SK-N-SH (cell line): ENCODE results near the gene DNAJC16.

Experiments used
- EP300 ChIP-seq, 2 experiments: IDR thresholded peaks; 2 replicates each; pipeline versions ENCODE4 v1.4.0 to v1.6.1; 2012; ENCODE audit warnings: borderline replicate concordance in 1 of 2, low read depth in 1 of 2, low read length in 1 of 2
- EZH2phosphoT487 ChIP-seq: fragments of 200-600 bp; sonication (generic); IDR thresholded peaks from 2 replicates; pipeline ENCODE4 v1.6.1; 2017; ENCODE audit warnings: low read depth, mixed run types, mild to moderate bottlenecking, antibody characterized with exemption, moderate library complexity, borderline replicate concordance
- FOSL2 ChIP-seq: IDR thresholded peaks from 2 replicates; pipeline ENCODE4 v1.4.0; 2012; ENCODE audit warnings: low read depth, mild to moderate bottlenecking, moderate library complexity, borderline replicate concordance
- FOXJ3 ChIP-seq: sonication (generic); formaldehyde crosslinking; IDR thresholded peaks from 2 replicates; pipeline ENCODE4 v1.5.1; 2020; ENCODE audit warnings: mild to moderate bottlenecking, missing genetic modification reagents
- GABPA ChIP-seq: IDR thresholded peaks from 2 replicates; pipeline ENCODE4 v1.4.0; 2012; ENCODE audit warnings: low read depth, mild to moderate bottlenecking
- NRF1 ChIP-seq: IDR thresholded peaks from 2 replicates; pipeline ENCODE4 v1.6.1; 2012; ENCODE audit warnings: low read depth, mild to moderate bottlenecking, low read length
- RAD21 ChIP-seq: IDR thresholded peaks from 2 replicates; pipeline ENCODE4 v1.6.1; 2012; ENCODE audit warnings: mild to moderate bottlenecking, low read length
- TF ChIP-seq, protein P1 (sequence below): fragments of 200-600 bp; sonication (generic); IDR thresholded peaks from 2 replicates; pipeline ENCODE4 v1.6.1; 2017; ENCODE audit warnings: antibody characterized with exemption, mild to moderate bottlenecking, moderate library complexity
- TF ChIP-seq, protein P2 (sequence below): IDR thresholded peaks from 2 replicates; pipeline ENCODE4 v1.4.0; 2012; ENCODE audit warnings: low read depth, borderline replicate concordance
- TF ChIP-seq, protein P3 (sequence below): fragments of 150-350 bp; IDR thresholded peaks from 2 replicates; pipeline ENCODE4 v1.6.1; 2017; ENCODE audit warnings: antibody characterized with exemption, low read length, low read depth, borderline replicate concordance
- TF ChIP-seq, protein P4 (sequence below): fragments of 150-350 bp; IDR thresholded peaks from 2 replicates; pipeline ENCODE4 v1.6.1; 2016; ENCODE audit warnings: mild to moderate bottlenecking, low read depth, low read length
- TF ChIP-seq, protein P5 (sequence below): IDR thresholded peaks from 2 replicates; pipeline ENCODE4 v1.6.1; 2012; ENCODE audit warnings: mild to moderate bottlenecking, low read depth, low read length, moderate library complexity

DNA sequence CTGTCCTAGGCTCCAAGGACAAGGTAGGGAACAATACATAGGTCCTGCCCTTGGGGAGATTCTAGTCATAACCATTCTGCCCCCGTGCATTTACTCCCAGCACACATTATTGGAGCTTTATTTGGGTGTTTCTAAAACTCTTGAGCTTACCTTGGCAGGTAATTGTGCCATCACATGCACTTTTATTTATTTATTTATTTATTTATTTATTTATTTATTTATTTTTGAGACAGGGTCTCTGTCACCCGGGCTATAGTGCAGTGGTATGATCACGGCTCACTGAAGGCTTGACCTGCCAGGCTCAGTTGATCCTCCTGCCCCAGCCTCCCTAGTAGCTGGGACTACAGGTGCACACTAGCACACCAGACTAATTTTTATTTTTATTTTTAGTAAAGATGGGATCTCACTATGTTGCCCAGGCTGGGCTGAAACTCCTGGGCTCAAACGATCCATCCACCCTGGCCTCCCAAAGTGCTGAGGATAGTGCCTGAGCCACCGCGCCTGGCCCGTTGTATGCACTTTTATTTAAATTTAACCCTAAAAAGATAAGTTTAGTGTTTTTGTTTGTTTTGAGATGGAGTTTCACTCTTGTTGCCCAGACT is 49.0 kb downstream of the DNAJC16 start:
- no peak for TF ChIP-seq EZH2phosphoT487
- TF ChIP-seq, protein P1, sequence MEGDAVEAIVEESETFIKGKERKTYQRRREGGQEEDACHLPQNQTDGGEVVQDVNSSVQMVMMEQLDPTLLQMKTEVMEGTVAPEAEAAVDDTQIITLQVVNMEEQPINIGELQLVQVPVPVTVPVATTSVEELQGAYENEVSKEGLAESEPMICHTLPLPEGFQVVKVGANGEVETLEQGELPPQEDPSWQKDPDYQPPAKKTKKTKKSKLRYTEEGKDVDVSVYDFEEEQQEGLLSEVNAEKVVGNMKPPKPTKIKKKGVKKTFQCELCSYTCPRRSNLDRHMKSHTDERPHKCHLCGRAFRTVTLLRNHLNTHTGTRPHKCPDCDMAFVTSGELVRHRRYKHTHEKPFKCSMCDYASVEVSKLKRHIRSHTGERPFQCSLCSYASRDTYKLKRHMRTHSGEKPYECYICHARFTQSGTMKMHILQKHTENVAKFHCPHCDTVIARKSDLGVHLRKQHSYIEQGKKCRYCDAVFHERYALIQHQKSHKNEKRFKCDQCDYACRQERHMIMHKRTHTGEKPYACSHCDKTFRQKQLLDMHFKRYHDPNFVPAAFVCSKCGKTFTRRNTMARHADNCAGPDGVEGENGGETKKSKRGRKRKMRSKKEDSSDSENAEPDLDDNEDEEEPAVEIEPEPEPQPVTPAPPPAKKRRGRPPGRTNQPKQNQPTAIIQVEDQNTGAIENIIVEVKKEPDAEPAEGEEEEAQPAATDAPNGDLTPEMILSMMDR, result no peak
- TF ChIP-seq NRF1, result no peak
- TF ChIP-seq RAD21, result no peak
- TF ChIP-seq GABPA, result no peak
- TF ChIP-seq, protein P2, sequence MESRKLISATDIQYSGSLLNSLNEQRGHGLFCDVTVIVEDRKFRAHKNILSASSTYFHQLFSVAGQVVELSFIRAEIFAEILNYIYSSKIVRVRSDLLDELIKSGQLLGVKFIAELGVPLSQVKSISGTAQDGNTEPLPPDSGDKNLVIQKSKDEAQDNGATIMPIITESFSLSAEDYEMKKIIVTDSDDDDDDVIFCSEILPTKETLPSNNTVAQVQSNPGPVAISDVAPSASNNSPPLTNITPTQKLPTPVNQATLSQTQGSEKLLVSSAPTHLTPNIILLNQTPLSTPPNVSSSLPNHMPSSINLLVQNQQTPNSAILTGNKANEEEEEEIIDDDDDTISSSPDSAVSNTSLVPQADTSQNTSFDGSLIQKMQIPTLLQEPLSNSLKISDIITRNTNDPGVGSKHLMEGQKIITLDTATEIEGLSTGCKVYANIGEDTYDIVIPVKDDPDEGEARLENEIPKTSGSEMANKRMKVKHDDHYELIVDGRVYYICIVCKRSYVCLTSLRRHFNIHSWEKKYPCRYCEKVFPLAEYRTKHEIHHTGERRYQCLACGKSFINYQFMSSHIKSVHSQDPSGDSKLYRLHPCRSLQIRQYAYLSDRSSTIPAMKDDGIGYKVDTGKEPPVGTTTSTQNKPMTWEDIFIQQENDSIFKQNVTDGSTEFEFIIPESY, result no peak
- TF ChIP-seq EP300 (IDR thresholded peaks at IDR 0.05; ENCODE audit: borderline replicate concordance in 1 of 2, low read depth in 1 of 2, low read length in 1 of 2), result no peak
- TF ChIP-seq, protein P3, sequence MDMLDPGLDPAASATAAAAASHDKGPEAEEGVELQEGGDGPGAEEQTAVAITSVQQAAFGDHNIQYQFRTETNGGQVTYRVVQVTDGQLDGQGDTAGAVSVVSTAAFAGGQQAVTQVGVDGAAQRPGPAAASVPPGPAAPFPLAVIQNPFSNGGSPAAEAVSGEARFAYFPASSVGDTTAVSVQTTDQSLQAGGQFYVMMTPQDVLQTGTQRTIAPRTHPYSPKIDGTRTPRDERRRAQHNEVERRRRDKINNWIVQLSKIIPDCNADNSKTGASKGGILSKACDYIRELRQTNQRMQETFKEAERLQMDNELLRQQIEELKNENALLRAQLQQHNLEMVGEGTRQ, result no peak
- no peak for TF ChIP-seq FOXJ3 (CRISPR knock-in tag)
- TF ChIP-seq, protein P4, sequence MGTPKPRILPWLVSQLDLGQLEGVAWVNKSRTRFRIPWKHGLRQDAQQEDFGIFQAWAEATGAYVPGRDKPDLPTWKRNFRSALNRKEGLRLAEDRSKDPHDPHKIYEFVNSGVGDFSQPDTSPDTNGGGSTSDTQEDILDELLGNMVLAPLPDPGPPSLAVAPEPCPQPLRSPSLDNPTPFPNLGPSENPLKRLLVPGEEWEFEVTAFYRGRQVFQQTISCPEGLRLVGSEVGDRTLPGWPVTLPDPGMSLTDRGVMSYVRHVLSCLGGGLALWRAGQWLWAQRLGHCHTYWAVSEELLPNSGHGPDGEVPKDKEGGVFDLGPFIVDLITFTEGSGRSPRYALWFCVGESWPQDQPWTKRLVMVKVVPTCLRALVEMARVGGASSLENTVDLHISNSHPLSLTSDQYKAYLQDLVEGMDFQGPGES, result no peak
- no peak for TF ChIP-seq FOSL2
- TF ChIP-seq, protein P5, sequence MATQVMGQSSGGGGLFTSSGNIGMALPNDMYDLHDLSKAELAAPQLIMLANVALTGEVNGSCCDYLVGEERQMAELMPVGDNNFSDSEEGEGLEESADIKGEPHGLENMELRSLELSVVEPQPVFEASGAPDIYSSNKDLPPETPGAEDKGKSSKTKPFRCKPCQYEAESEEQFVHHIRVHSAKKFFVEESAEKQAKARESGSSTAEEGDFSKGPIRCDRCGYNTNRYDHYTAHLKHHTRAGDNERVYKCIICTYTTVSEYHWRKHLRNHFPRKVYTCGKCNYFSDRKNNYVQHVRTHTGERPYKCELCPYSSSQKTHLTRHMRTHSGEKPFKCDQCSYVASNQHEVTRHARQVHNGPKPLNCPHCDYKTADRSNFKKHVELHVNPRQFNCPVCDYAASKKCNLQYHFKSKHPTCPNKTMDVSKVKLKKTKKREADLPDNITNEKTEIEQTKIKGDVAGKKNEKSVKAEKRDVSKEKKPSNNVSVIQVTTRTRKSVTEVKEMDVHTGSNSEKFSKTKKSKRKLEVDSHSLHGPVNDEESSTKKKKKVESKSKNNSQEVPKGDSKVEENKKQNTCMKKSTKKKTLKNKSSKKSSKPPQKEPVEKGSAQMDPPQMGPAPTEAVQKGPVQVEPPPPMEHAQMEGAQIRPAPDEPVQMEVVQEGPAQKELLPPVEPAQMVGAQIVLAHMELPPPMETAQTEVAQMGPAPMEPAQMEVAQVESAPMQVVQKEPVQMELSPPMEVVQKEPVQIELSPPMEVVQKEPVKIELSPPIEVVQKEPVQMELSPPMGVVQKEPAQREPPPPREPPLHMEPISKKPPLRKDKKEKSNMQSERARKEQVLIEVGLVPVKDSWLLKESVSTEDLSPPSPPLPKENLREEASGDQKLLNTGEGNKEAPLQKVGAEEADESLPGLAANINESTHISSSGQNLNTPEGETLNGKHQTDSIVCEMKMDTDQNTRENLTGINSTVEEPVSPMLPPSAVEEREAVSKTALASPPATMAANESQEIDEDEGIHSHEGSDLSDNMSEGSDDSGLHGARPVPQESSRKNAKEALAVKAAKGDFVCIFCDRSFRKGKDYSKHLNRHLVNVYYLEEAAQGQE, result no peak
